DND-41 (cell line): Measurements from ENCODE around the gene UBA7.
"Not testable (repeated sequence)": the region's sequence is repeated elsewhere in the genome, so short reads cannot be mapped to it uniquely, and the experiment has no call there.

Experiments
- ATAC-seq: fragments of 200-7000 bp; cut with Tn5 transposase; 3 replicates; pipeline ENCODE4 v1.9.1; 2021; ENCODE audit warnings: low read depth; ENCODE audit not compliant: insufficient read depth
- DNase-seq: peaks from one replicate; pipeline ENCODE4 v3.0.0-alpha.2; 2020
- H2AFZ ChIP-seq: 2 replicates; pipeline ENCODE4 v1.6.0; 2012; ENCODE audit warnings: low read depth, low read length
- H3K27ac ChIP-seq: 2 replicates; pipeline ENCODE4 v1.5.1; 2012; ENCODE audit warnings: low read length, inconsistent platforms
- H3K27me3 ChIP-seq: fragments of 200-600 bp; sonication (generic); 2 replicates; pipeline ENCODE4 v1.6.0; 2012; ENCODE audit warnings: low read length, mild to moderate bottlenecking, inconsistent platforms; ENCODE audit not compliant: insufficient read depth, poor library complexity
- H3K36me3 ChIP-seq: 2 replicates; pipeline ENCODE4 v1.5.1; 2012; ENCODE audit warnings: low read length, inconsistent platforms; ENCODE audit not compliant: insufficient read depth
- H3K4me1 ChIP-seq: 2 replicates; pipeline ENCODE4 v1.5.1; 2012; ENCODE audit warnings: mild to moderate bottlenecking, low read length; ENCODE audit not compliant: insufficient read depth
- H3K4me2 ChIP-seq: 2 replicates; pipeline ENCODE4 v1.6.0; 2012; ENCODE audit warnings: mild to moderate bottlenecking, moderate library complexity, low read length, inconsistent platforms; ENCODE audit not compliant: insufficient read depth
- H3K4me3 ChIP-seq, 2 experiments: fragments of 200-600 bp in 1 of 2; shearing (Covaris generic) in 1 of 2; 2 replicates each; pipeline ENCODE4 v1.5.1; 2012 to 2016; ENCODE audit warnings: inconsistent platforms in 2 of 2, low read length in 2 of 2, mild to moderate bottlenecking in 2 of 2, low read depth in 1 of 2, moderate library complexity in 1 of 2
- H3K79me2 ChIP-seq: 2 replicates; pipeline ENCODE4 v1.6.0; 2012; ENCODE audit warnings: low read length, inconsistent platforms; ENCODE audit not compliant: insufficient read depth
- H3K9ac ChIP-seq: 2 replicates; pipeline ENCODE4 v1.6.0; 2012; ENCODE audit warnings: low read depth, mild to moderate bottlenecking, inconsistent platforms, low read length, moderate library complexity
- H3K9me3 ChIP-seq: 2 replicates; pipeline ENCODE4 v1.5.1; 2012; ENCODE audit warnings: low read length, moderate library complexity, mild to moderate bottlenecking, inconsistent platforms; ENCODE audit not compliant: insufficient read depth, severe bottlenecking
- H4K20me1 ChIP-seq: 2 replicates; pipeline ENCODE4 v1.6.0; 2012; ENCODE audit warnings: low read length; ENCODE audit not compliant: insufficient read depth
- EZH2 ChIP-seq: IDR thresholded peaks from 3 replicates; pipeline ENCODE4 v1.6.1; 2012; ENCODE audit warnings: borderline replicate concordance, low read depth, mild to moderate bottlenecking, moderate library complexity, low read length, inconsistent platforms; ENCODE audit not compliant: severe bottlenecking
- TF ChIP-seq, protein P1 (sequence below): IDR thresholded peaks from 2 replicates; pipeline ENCODE4 v1.5.1; 2012; ENCODE audit warnings: borderline replicate concordance, low read length, moderate library complexity, mild to moderate bottlenecking; ENCODE audit not compliant: poor library complexity, severe bottlenecking; ENCODE audit errors: extremely low read depth

The UBA7 gene

DNA sequence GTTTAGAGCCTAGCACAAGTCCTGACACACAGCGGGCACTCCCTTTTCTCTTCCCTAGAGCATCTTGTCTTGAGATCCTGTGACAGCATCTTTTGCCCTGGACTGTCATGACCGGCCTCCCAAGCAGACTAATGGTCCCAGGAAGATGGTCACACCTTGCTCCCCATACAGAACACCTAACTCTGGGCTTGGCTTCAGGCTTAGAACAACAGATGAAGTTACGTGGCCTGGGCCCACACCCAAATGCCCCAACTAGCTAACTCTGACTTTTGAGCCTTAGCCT is 26.6 kb downstream of the UBA7 start:
- peak overlapping the region; percentile 97 for H2AFZ ChIP-seq
- H3K9ac ChIP-seq, result peak overlapping the region; percentile 81
- no peak for TF ChIP-seq EZH2
- TF ChIP-seq, protein P1, sequence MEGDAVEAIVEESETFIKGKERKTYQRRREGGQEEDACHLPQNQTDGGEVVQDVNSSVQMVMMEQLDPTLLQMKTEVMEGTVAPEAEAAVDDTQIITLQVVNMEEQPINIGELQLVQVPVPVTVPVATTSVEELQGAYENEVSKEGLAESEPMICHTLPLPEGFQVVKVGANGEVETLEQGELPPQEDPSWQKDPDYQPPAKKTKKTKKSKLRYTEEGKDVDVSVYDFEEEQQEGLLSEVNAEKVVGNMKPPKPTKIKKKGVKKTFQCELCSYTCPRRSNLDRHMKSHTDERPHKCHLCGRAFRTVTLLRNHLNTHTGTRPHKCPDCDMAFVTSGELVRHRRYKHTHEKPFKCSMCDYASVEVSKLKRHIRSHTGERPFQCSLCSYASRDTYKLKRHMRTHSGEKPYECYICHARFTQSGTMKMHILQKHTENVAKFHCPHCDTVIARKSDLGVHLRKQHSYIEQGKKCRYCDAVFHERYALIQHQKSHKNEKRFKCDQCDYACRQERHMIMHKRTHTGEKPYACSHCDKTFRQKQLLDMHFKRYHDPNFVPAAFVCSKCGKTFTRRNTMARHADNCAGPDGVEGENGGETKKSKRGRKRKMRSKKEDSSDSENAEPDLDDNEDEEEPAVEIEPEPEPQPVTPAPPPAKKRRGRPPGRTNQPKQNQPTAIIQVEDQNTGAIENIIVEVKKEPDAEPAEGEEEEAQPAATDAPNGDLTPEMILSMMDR, result no peak

DNA sequence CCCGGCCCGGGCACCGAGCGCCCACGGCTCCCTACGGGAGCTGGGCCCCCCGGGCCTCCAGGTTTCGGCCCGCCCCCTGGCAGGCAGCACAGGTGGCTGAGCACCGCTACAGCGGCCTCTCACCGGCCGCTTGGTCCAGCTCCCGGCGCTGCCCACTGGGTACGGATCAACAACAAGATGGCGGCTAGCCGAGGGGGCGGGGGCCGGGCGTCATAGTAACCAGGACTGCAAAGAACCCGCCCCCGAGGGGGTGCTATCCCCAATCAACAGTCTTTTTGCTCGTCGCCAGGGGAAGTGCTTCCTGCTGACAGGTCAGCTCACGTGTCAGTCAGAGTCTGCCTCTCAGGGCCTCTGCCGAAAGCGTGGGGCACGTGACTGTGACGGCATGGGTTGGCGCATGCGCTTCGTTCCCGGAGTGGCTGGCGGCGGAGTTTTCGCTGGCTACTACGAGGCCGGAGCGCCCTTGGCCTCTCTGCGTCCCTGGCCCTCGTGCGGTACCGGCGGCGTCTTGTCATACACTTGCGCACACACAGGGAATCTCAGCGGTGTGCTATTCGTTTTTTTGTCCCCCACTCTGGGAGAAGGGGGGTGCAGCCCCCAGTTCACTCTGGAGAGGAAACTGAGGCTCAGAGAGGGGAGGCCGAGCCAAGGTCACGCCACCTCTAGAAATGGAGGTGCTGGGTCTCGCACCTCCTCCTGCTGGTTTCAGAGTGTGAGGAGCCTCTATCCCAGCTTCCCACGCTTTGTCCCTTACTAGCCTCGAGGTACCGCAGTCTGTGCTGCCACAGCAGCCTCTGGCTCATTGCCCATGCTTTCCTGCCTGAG is 27.2 kb downstream of the UBA7 start, which contains the start of gene IP6K1:
Gene IP6K1, minus strand, starts transcription at position 186 of the 825 bp plus-strand sequence. CDS start 38,502 bp downstream, outside the sequence.
- peak within 1 kb of the TSS; percentile 81 for H3K9ac ChIP-seq
- peaks cover 1% of the 10 kb centered on the region for H4K20me1 ChIP-seq
- H3K27me3 ChIP-seq, result no peaks in the 10 kb centered on the region
- peak; percentile 100 for DNase-seq
- peak within 1 kb of the TSS; percentile 79 to 90 for H3K4me3 ChIP-seq
- peak; percentile 98 for ATAC-seq
- no peaks in the 10 kb centered on the region for H3K9me3 ChIP-seq
- TF ChIP-seq, protein P1, result no peak
- no peak for TF ChIP-seq EZH2
- H3K27ac ChIP-seq, result peak within 1 kb of the TSS; percentile 89
- H3K36me3 ChIP-seq, result peaks cover 22% of the 10 kb centered on the region
- peak within 1 kb of the TSS; percentile 96 for H3K4me2 ChIP-seq
- peaks cover 40% of the 10 kb centered on the region for H3K4me1 ChIP-seq
- H2AFZ ChIP-seq, result peak within 1 kb of the TSS; percentile 97
- peaks cover 53% of the 10 kb centered on the region for H3K79me2 ChIP-seq

More for the DNA sequence above, 26.6 kb downstream of the UBA7 start:
- Histone ChIP-seq H3K27ac (peak overlapping the region; percentile 89), H3K4me2 (peak overlapping the region; percentile 84), H3K27me3 (no peaks in the 10 kb centered on the region), H4K20me1 (no peaks in the 10 kb centered on the region; the same call in none of the 2 replicates), H3K9me3 (no peaks in the 10 kb centered on the region), H3K4me3 (peak overlapping the region; percentile 79 to 90; a peak in 3 of 4 replicates), H3K79me2 (peaks cover 48% of the 10 kb centered on the region), H3K4me1 (peaks cover 39% of the 10 kb centered on the region), H3K36me3 (peaks cover 16% of the 10 kb centered on the region)
- ATAC-seq (no peak), DNase-seq (no peak)

DNA sequence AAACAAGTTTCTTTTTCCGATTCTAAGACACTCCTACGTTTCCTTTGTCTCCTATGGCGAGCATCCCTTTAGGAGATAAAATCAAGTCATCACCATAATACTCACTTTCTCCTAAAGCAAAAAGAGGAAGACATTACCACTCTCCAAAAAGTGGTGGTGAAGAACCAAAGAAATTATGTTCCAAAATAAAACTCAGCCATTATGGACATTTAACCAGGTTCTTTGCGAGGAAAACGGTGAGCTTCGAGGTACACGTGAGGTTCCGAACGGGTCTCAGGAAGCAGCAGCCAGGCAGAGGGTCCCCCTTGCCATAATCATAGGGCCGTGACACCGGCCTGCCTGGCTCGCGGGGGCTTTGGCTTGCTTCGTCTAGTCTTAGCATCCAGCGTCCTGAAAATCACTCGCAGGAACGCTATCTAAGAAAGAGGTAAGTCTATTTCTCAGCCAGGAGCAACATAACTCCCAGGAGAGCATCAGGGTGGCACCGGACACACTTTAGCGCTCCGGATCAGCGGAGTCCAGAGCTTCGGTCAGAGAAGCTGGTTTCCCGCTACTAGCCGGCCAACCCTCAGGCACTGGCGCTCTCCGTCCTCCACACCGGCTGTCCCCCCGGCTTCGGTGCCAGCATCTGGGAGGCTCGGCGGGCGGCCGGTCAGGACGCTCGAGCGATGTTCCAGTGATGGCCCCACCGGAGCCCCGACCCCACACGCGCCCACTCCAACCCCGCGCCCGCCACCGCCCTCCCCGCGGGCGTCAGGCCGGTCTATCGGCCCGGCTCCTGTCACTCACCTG is 28.0 kb downstream of the UBA7 start:
- peaks cover 3% of the 10 kb centered on the region for H4K20me1 ChIP-seq
- H3K4me3 ChIP-seq, result peak overlapping the region; percentile 79 to 90
- H3K27me3 ChIP-seq, result no peaks in the 10 kb centered on the region
- peak overlapping the region; percentile 65 for H3K27ac ChIP-seq
- H2AFZ ChIP-seq, result peak overlapping the region; percentile 83
- peaks cover 25% of the 10 kb centered on the region for H3K36me3 ChIP-seq
- DNase-seq, result peak; percentile 40
- H3K79me2 ChIP-seq, result peaks cover 61% of the 10 kb centered on the region
- peak overlapping the region; percentile 81 for H3K9ac ChIP-seq
- peak; percentile 44 for ATAC-seq
- H3K9me3 ChIP-seq, result no peaks in the 10 kb centered on the region
- peak overlapping the region; percentile 96 for H3K4me2 ChIP-seq
- peaks cover 46% of the 10 kb centered on the region for H3K4me1 ChIP-seq
- TF ChIP-seq, protein P1, result no peak
- no peak for TF ChIP-seq EZH2

DNA sequence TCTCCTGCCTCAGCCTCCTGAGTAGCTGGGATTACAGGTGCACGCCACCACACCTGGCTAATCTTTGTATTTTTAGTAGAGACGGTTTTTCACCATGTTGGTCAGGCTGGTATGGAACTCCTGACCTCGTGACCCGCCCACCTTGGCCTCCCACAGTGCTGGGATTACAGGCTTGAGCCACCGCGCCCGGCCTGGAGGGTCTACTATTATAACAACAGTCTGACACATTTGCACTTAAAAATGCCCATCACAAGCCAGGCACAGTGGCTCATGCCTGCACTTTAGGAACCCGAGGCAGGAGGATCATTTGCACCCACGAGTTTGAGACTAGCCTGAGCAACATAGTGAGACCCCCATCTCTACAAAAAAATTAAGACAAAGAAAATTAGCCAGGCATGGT is 31.5 kb downstream of the UBA7 start:
- not testable (repeated sequence) for ATAC-seq, H3K27ac ChIP-seq, H2AFZ ChIP-seq, H3K4me2 ChIP-seq, H3K9me3 ChIP-seq, H3K4me3 ChIP-seq, H3K9ac ChIP-seq, DNase-seq, H3K27me3 ChIP-seq
- Histone ChIP-seq H3K4me1 (peaks cover 44% of the 10 kb centered on the region), H3K36me3 (peaks cover 42% of the 10 kb centered on the region), H4K20me1 (peaks cover 19% of the 10 kb centered on the region), H3K79me2 (peaks cover 95% of the 10 kb centered on the region)
